Mucosa of descending colon (tissue), 3 donors: ENCODE measurements around the gene CARD14. TPM values are rescaled to one million over a fixed set of nuclear protein-coding genes. Genes with fewer than 3 reads are reported as not detected.

Experiments used
- ATAC-seq: fragments of 200-7000 bp; cut with Tn5 transposase; one replicate; pipeline ENCODE4 v1.9.1; 2020; ENCODE audit warnings: mild to moderate bottlenecking, moderate library complexity
- DNase-seq, 3 donors: peaks; one replicate each; pipeline ENCODE4 v3.0.0-alpha.2; 2020
- H3K36me3 ChIP-seq: fragments of 200-600 bp; one replicate; pipeline ENCODE4 v1.8.0; 2021; ENCODE audit warnings: low read depth, mild to moderate bottlenecking
- H3K4me1 ChIP-seq: fragments of 200-600 bp; one replicate; pipeline ENCODE4 v1.8.0; 2021; ENCODE audit warnings: low read depth, mild to moderate bottlenecking
- H3K4me3 ChIP-seq: fragments of 200-600 bp; one replicate; pipeline ENCODE4 v1.8.0; 2021; ENCODE audit warnings: mild to moderate bottlenecking
- H3K9me3 ChIP-seq: fragments of 200-600 bp; one replicate; pipeline ENCODE4 v1.8.0; 2021; ENCODE audit warnings: mild to moderate bottlenecking
- CTCF ChIP-seq: fragments of 200-600 bp; IDR thresholded peaks from one replicate; pipeline ENCODE4 v1.8.0; 2022; ENCODE audit warnings: antibody characterized with exemption, mild to moderate bottlenecking
- intact Hi-C, 2 donors: fragments of 100-400 bp; cut with DNase I in 1 of 2; cut with micrococcal nuclease in 1 of 2; formaldehyde crosslinking; loops; one replicate each; pipeline versions ENCODE4 v1.11.0 to v1.11.1; 2022; cut with DNase I, micrococcal nuclease
- total RNA-seq, 3 donors: library from RNA; stranded (reverse); fragmentation: NEBNext Ultra II Directional in 2 of 3; extraction: Animal tissue kit (Norgen Biotek cat#: 25700) in 2 of 3; gene quantifications; one replicate each; pipeline versions ENCODE4 v1.2.1 to v1.2.4, GENCODE V29; 2021 to 2023
- donor health status: DM: no; HTN: no; CAD: no; lungs with moderate emphysema.
- donor health status: DM: no; HTN: no; CAD: no.
- donor health status: DM: no; HTN: yes; CAD: no.

The CARD14 gene
- total RNA-seq, 3 donors from 2014 or later, result 0.38 to 2.4 (median 1.4) TPM

GRCh38 chr17:80220736-80221215 lies 50.9 kb downstream of the CARD14 start:
- intact Hi-C loops, result no loop called here
- H3K4me1 ChIP-seq, result peaks cover 3% of the 10 kb centered on the region
- TF ChIP-seq CTCF, result no peak
- H3K4me3 ChIP-seq, result peak overlapping the region; percentile 84
- peak; percentile 24 for ATAC-seq
- H3K36me3 ChIP-seq, result no peaks in the 10 kb centered on the region
- H3K9me3 ChIP-seq, result no peaks in the 10 kb centered on the region
- DNase-seq, result peak in 2 of 3 donors; percentile 28 to 48

GRCh38 chr17:80221351-80222105 lies 51.7 kb downstream of the CARD14 start:
- no peak overlapping the region for H3K4me3 ChIP-seq
- no peak for TF ChIP-seq CTCF
- ATAC-seq (no peak), DNase-seq (no peak)
- intact Hi-C loops, result no loop called here
- no peaks in the 10 kb centered on the region for H3K9me3 ChIP-seq
- H3K36me3 ChIP-seq, result no peaks in the 10 kb centered on the region
- peaks cover 3% of the 10 kb centered on the region for H3K4me1 ChIP-seq

GRCh38 chr17:80222376-80223141 lies 52.7 kb downstream of the CARD14 start:
- ATAC-seq, result no peak
- Histone ChIP-seq H3K4me1 (peaks cover 3% of the 10 kb centered on the region), H3K4me3 (no peak overlapping the region), H3K36me3 (no peaks in the 10 kb centered on the region), H3K9me3 (no peaks in the 10 kb centered on the region)
- TF ChIP-seq CTCF, result no peak
- DNase-seq, result peak in 1 of 3 donors; percentile 43
- intact Hi-C loops, result no loop called here

- no peak for TF ChIP-seq CTCF
- no peaks in the 10 kb centered on the region for H3K36me3 ChIP-seq
- H3K9me3 ChIP-seq, result no peaks in the 10 kb centered on the region
- ATAC-seq (no peak), DNase-seq (peak in 1 of 3 donors; percentile 40)
- H3K4me1 ChIP-seq, result peaks cover 3% of the 10 kb centered on the region
- intact Hi-C loops, result no loop called here
- H3K4me3 ChIP-seq, result no peak overlapping the region
Observed at GRCh38 chr17:80223142-80223815, 53.4 kb downstream of the CARD14 start.

GRCh38 chr17:80223838-80224497 lies 54.1 kb downstream of the CARD14 start:
- intact Hi-C loops, result no loop called here
- peaks cover 3% of the 10 kb centered on the region for H3K4me1 ChIP-seq
- peak in 1 of 3 donors; percentile 27 for DNase-seq
- no peak for TF ChIP-seq CTCF
- H3K36me3 ChIP-seq, result no peaks in the 10 kb centered on the region
- H3K9me3 ChIP-seq, result no peaks in the 10 kb centered on the region
- no peak for ATAC-seq
- H3K4me3 ChIP-seq, result no peak overlapping the region
